Fibroblast of lung (primary cell): ENCODE measurements around the gene SLC1A4. TPM values are rescaled to one million over a fixed set of nuclear protein-coding genes. Genes with fewer than 3 reads are reported as not detected.

Experiments
- DNase-seq, 2 donors: peaks; one replicate each; pipeline versions ENCODE4 v3.0.0 to v3.0.0-alpha.2; 2010; ENCODE audit warnings: low read depth in 2 of 2
- H2AFZ ChIP-seq: 2 replicates; pipeline ENCODE4 v1.5.1; 2012; ENCODE audit warnings: low read length, control low read depth, inconsistent platforms
- H3K27ac ChIP-seq: 2 replicates; pipeline ENCODE4 v1.5.1; 2011; ENCODE audit warnings: low read length, control low read depth; ENCODE audit not compliant: insufficient read depth
- H3K27me3 ChIP-seq: 2 replicates; pipeline ENCODE4 v1.5.1; 2011; ENCODE audit warnings: mild to moderate bottlenecking, low read length; ENCODE audit not compliant: control insufficient read depth, insufficient read depth
- H3K36me3 ChIP-seq: 2 replicates; pipeline ENCODE4 v1.5.1; 2011; ENCODE audit warnings: low read length; ENCODE audit not compliant: control insufficient read depth, insufficient read depth
- H3K4me1 ChIP-seq: 2 replicates; pipeline ENCODE4 v1.5.1; 2011; ENCODE audit warnings: low read length; ENCODE audit not compliant: control insufficient read depth, insufficient read depth; ENCODE audit errors: extremely low read depth
- H3K4me2 ChIP-seq: 2 replicates; pipeline ENCODE4 v1.5.1; 2011; ENCODE audit warnings: low read length, control low read depth; ENCODE audit not compliant: insufficient read depth; ENCODE audit errors: extremely low read depth
- H3K4me3 ChIP-seq, 4 experiments: fragments of 200-600 bp in 1 of 4; sonication (generic) in 1 of 4; replicated peaks in 1 of 4; 2 replicates each; pipeline ENCODE4 v1.5.1; 2011 to 2016; ENCODE audit warnings: low read length in 4 of 4, low read depth in 3 of 4, mild to moderate bottlenecking in 3 of 4, control low read depth in 2 of 4, inconsistent platforms in 1 of 4, mixed read lengths in 1 of 4; ENCODE audit not compliant: insufficient read depth in 1 of 4; ENCODE audit errors: control extremely low read depth in 1 of 4
- H3K79me2 ChIP-seq: 2 replicates; pipeline ENCODE4 v1.5.1; 2012; ENCODE audit warnings: mild to moderate bottlenecking, low read length, inconsistent platforms; ENCODE audit not compliant: control insufficient read depth, insufficient read depth
- H3K9ac ChIP-seq: 2 replicates; pipeline ENCODE4 v1.5.1; 2011; ENCODE audit warnings: mild to moderate bottlenecking, low read length, control low read depth; ENCODE audit not compliant: insufficient read depth
- H3K9me3 ChIP-seq: 2 replicates; pipeline ENCODE4 v1.5.1; 2012; ENCODE audit warnings: low read depth, low read length; ENCODE audit not compliant: control insufficient read depth, insufficient read depth
- H4K20me1 ChIP-seq: 2 replicates; pipeline ENCODE4 v1.5.1; 2011; ENCODE audit warnings: low read length; ENCODE audit not compliant: control insufficient read depth, insufficient read depth; ENCODE audit errors: extremely low read depth
- EZH2 ChIP-seq: IDR thresholded peaks from 2 replicates; pipeline ENCODE4 v1.5.1; 2012; ENCODE audit warnings: low read length, control low read depth, mild to moderate bottlenecking; ENCODE audit errors: missing control alignments
- polyA plus RNA-seq, 2 donors: library from polyadenylated mRNA; depleted of rRNA in 1 of 2; stranded (reverse) in 1 of 2; unstranded in 1 of 2; fragments of >200 nt; gene quantifications; 2 replicates each; pipeline ENCODE4 v1.2.1, GENCODE V29; 2011 to 2012; ENCODE audit warnings: missing spikeins in 1 of 2
- total RNA-seq: library from RNA; depleted of rRNA; stranded (reverse); fragments of >200 nt; gene quantifications from 2 replicates; pipeline ENCODE4 v1.2.1, GENCODE V29; 2014
- TF ChIP-seq, protein P1 (sequence below), 2 donors: IDR thresholded peaks in 1 of 2; conservative IDR thresholded peaks in 1 of 2; 1 replicate in 1 of 2; 2 replicates in 1 of 2; pipeline ENCODE4 v1.5.1; 2011 to 2012; ENCODE audit warnings: low read length in 2 of 2, control low read depth in 1 of 2, inconsistent platforms in 1 of 2, low read depth in 1 of 2, mild to moderate bottlenecking in 1 of 2

The SLC1A4 gene
- total and polyA plus RNA-seq, 2 donors (not counting 1 experiment from before 2014, with no cell fraction given) = 4.9 to 20.8 TPM

DNA sequence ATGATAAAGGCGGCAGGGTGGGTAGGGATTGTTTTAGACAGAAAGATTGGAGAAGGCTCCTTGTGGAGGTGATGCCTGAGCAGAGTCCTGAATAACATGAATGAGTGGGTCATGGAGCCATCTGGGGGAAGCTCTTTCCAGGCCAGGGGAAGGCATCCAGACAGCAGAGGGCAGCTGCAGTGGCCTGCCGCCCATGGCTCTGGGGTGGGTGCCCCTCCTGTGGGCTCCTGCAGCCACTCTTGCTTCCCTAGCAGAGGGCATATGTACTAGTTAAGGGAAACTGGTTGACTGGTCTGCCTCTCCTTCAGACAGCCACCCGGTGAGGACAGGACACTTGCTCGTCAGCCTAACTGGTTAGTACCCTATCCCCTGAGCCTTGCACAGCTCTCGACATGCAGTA lies 46.5 kb upstream of the SLC1A4 start:
- Histone ChIP-seq H3K36me3 (no peaks in the 10 kb centered on the region), H3K4me3 (no peak overlapping the region), H2AFZ (no peak overlapping the region), H3K27me3 (peaks cover 5% of the 10 kb centered on the region), H4K20me1 (no peaks in the 10 kb centered on the region), H3K9me3 (no peaks in the 10 kb centered on the region), H3K27ac (no peak overlapping the region), H3K79me2 (no peaks in the 10 kb centered on the region), H3K4me2 (no peak overlapping the region), H3K4me1 (no peaks in the 10 kb centered on the region), H3K9ac (no peak overlapping the region)
- DNase-seq = no peak
- TF ChIP-seq, protein P1, sequence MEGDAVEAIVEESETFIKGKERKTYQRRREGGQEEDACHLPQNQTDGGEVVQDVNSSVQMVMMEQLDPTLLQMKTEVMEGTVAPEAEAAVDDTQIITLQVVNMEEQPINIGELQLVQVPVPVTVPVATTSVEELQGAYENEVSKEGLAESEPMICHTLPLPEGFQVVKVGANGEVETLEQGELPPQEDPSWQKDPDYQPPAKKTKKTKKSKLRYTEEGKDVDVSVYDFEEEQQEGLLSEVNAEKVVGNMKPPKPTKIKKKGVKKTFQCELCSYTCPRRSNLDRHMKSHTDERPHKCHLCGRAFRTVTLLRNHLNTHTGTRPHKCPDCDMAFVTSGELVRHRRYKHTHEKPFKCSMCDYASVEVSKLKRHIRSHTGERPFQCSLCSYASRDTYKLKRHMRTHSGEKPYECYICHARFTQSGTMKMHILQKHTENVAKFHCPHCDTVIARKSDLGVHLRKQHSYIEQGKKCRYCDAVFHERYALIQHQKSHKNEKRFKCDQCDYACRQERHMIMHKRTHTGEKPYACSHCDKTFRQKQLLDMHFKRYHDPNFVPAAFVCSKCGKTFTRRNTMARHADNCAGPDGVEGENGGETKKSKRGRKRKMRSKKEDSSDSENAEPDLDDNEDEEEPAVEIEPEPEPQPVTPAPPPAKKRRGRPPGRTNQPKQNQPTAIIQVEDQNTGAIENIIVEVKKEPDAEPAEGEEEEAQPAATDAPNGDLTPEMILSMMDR (conservative IDR thresholded peaks at IDR 0.05 in 1 of 2, IDR thresholded peaks at IDR 0.05 in 1 of 2; ENCODE audit: low read depth in 1 of 2, low read length in 2 of 2) = no peak
- no peak for TF ChIP-seq EZH2

DNA sequence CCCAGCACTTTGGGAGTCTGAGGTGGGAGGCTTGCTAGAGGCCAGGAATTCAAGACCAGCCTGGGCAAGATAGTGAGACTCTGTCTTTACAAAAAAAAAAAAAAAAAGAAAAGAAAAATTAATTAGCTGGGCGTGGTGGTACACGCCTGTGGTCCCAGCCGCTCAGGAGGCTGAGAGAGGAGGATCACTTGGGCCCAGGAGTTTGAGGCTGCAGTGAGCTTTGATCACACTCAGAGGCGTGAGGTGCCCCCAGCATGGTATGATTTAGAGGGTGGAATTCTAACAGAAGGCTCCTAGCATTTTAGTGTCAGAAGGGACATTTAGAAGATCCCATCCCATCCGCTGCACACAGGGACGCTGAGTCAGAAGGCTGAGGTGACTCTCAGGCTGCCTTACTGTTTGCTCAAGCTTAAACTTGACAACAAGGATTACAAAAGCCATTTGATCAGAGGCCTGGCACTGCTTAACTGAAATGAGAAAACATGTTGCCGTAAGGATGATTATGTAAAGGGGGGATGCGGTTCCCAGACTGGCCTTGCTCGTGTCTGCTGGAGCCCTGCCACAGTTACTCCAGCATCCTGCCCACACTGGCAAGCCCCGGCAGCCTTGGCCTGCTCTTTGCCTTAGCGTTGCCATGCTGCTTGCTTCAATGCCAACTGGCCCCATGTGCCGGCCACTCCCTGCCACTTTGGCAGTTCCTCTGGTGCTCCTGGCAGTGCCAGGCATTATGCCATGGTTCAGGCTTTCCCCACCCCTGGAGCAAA lies 45.6 kb upstream of the SLC1A4 start:
- H3K36me3 ChIP-seq = no peaks in the 10 kb centered on the region

DNA sequence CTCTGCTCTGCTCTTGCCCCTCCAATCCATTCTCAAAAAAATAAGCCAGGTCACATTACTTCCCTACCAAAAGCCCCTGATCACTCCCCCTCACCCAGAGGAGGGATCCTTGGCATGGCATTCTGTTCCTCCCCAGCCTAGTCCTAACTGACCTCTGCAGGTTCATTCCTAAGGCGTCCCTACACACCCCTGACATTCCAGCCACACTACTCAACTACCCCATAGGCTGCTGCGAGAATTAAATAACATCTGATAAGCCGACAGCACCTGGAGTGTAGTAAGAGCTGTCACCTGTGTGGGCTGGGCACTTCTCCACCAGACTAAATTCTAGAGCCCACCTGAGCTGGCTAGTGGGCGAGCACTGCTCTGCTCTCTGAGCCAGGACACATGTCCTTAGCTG lies 44.7 kb upstream of the SLC1A4 start:
- Histone ChIP-seq H3K27ac (no peak overlapping the region), H3K79me2 (no peaks in the 10 kb centered on the region), H3K27me3 (no peaks in the 10 kb centered on the region), H3K9ac (no peak overlapping the region), H3K9me3 (no peaks in the 10 kb centered on the region), H3K4me3 (no peak overlapping the region), H3K4me1 (no peaks in the 10 kb centered on the region), H3K4me2 (no peak overlapping the region), H3K36me3 (no peaks in the 10 kb centered on the region), H4K20me1 (no peaks in the 10 kb centered on the region), H2AFZ (no peak overlapping the region)
- DNase-seq = no peak
- TF ChIP-seq, protein P1 (conservative IDR thresholded peaks at IDR 0.05 in 1 of 2, IDR thresholded peaks at IDR 0.05 in 1 of 2; ENCODE audit: low read depth in 1 of 2, low read length in 2 of 2) = no peak
- TF ChIP-seq EZH2 = no peak

More for the DNA sequence above, 45.6 kb upstream of the SLC1A4 start:
- DNase-seq = peak; percentile 61 to 64
- no peak overlapping the region for H3K9ac ChIP-seq
- no peaks in the 10 kb centered on the region for H3K79me2 ChIP-seq
- no peaks in the 10 kb centered on the region for H3K4me1 ChIP-seq
- no peaks in the 10 kb centered on the region for H4K20me1 ChIP-seq
- no peaks in the 10 kb centered on the region for H3K9me3 ChIP-seq
- H2AFZ ChIP-seq = no peak overlapping the region
- H3K27ac ChIP-seq = no peak overlapping the region
- TF ChIP-seq EZH2 = no peak
- TF ChIP-seq, protein P1 (conservative IDR thresholded peaks at IDR 0.05 in 1 of 2, IDR thresholded peaks at IDR 0.05 in 1 of 2; ENCODE audit: low read depth in 1 of 2, low read length in 2 of 2) = no peak
- H3K4me2 ChIP-seq = no peak overlapping the region
- peaks cover 5% of the 10 kb centered on the region for H3K27me3 ChIP-seq
- no peak overlapping the region for H3K4me3 ChIP-seq
